Measurements from ENCODE around the gene CAPZA2. TPM values are rescaled to one million over a fixed set of nuclear protein-coding genes. Genes with fewer than 3 reads are reported as not detected.
"Not testable (repeated sequence)": the region's sequence is repeated elsewhere in the genome, so short reads cannot be mapped to it uniquely, and the experiment has no call there.

The CAPZA2 gene
- polyA plus RNA-seq, 2 of the 4 experiments (the other 2 are of a cell fraction) = 151 to 213 TPM

DNA sequence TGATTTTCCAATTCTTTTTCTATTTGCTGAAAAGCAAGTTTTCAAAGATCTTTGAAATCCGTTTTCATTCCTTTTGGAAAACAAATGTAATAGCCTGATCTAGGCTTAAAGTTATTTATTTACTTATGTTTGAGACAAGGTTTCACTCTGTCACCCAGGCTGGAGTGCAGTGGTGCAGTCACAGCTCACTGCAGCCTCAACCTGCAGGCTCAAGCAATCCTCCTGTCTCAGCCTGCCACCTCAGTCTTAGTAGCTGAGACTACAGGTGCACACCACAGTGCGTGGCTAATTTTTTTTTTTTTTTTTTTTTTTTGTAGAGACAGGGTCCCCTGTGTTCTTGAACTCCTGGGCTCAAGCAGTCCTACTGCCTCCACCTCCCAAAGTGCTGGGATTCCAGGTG lies 95.5 kb downstream of the CAPZA2 start:
- no peak overlapping the region for H3K4me2 ChIP-seq
- 61% methylated on average over 2 of the region's 2 CpGs for WGBS (ENCODE audit: missing lambda C conversion rate)
- H3K4me3 ChIP-seq = no peak overlapping the region
- TF ChIP-seq CHD4 (IDR thresholded peaks at IDR 0.05; ENCODE audit: borderline replicate concordance) (no peak), JUNB (IDR thresholded peaks at IDR 0.05) (no peak), CHD2 (IDR thresholded peaks at IDR 0.05; ENCODE audit: low read length, partially characterized antibody) (no peak), SMC3 (IDR thresholded peaks at IDR 0.05) (no peak), MAZ (IDR thresholded peaks at IDR 0.05; ENCODE audit: borderline replicate concordance, low read depth, low read length) (no peak), HOXB13 (CRISPR knock-in tag; IDR thresholded peaks at IDR 0.05; ENCODE audit: low read depth) (no peak), FOSB (CRISPR knock-in tag; IDR thresholded peaks at IDR 0.05) (no peak), POLR2AphosphoS2 (conservative IDR thresholded peaks at IDR 0.05; ENCODE audit: low read length) (no peak), ESRRA (IDR thresholded peaks at IDR 0.05; ENCODE audit: borderline replicate concordance, low read length) (no peak), FOXS1 (CRISPR knock-in tag; IDR thresholded peaks at IDR 0.05) (no peak), ZNF302 (CRISPR knock-in tag; IDR thresholded peaks at IDR 0.05) (no peak), HOXA7 (CRISPR knock-in tag; IDR thresholded peaks at IDR 0.05) (no peak)
- TF ChIP-seq, protein P1, sequence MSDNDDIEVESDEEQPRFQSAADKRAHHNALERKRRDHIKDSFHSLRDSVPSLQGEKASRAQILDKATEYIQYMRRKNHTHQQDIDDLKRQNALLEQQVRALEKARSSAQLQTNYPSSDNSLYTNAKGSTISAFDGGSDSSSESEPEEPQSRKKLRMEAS (IDR thresholded peaks at IDR 0.05) = no peak
- TF ChIP-seq, protein P2, sequence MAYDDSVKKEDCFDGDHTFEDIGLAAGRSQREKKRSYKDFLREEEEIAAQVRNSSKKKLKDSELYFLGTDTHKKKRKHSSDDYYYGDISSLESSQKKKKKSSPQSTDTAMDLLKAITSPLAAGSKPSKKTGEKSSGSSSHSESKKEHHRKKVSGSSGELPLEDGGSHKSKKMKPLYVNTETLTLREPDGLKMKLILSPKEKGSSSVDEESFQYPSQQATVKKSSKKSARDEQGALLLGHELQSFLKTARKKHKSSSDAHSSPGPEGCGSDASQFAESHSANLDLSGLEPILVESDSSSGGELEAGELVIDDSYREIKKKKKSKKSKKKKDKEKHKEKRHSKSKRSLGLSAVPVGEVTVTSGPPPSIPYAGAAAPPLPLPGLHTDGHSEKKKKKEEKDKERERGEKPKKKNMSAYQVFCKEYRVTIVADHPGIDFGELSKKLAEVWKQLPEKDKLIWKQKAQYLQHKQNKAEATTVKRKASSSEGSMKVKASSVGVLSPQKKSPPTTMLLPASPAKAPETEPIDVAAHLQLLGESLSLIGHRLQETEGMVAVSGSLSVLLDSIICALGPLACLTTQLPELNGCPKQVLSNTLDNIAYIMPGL (CRISPR knock-in tag; IDR thresholded peaks at IDR 0.05; ENCODE audit: borderline replicate concordance) = no peak
- TF ChIP-seq, protein P3, sequence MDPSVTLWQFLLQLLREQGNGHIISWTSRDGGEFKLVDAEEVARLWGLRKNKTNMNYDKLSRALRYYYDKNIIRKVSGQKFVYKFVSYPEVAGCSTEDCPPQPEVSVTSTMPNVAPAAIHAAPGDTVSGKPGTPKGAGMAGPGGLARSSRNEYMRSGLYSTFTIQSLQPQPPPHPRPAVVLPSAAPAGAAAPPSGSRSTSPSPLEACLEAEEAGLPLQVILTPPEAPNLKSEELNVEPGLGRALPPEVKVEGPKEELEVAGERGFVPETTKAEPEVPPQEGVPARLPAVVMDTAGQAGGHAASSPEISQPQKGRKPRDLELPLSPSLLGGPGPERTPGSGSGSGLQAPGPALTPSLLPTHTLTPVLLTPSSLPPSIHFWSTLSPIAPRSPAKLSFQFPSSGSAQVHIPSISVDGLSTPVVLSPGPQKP (IDR thresholded peaks at IDR 0.05; ENCODE audit: low read depth, low read length) = no peak
- TF ChIP-seq, protein P4, sequence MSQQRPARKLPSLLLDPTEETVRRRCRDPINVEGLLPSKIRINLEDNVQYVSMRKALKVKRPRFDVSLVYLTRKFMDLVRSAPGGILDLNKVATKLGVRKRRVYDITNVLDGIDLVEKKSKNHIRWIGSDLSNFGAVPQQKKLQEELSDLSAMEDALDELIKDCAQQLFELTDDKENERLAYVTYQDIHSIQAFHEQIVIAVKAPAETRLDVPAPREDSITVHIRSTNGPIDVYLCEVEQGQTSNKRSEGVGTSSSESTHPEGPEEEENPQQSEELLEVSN (IDR thresholded peaks at IDR 0.05; ENCODE audit: borderline replicate concordance, low read depth) = no peak
- FAIRE-seq (no peak), ATAC-seq (no peak), DNase-seq (ENCODE audit: low read depth in 1 of 2, low spot score in 1 of 2) (no peak)
- no peaks in the 10 kb centered on the region for H3K9me3 ChIP-seq
- ChIA-PET POLR2A (interaction anchor here (0.6 kb wide), 1 partner anchor 149 kb away, joined by 4 read pairs; no protein-coding TSS in a partner anchor), CTCF (interaction anchor here (1.1 kb wide), 1 partner anchor 15 kb away, joined by 3 read pairs; no protein-coding TSS in a partner anchor)
- H3K4me1 ChIP-seq = peaks cover 16% of the 10 kb centered on the region
- no peak overlapping the region for H3K27ac ChIP-seq

DNA sequence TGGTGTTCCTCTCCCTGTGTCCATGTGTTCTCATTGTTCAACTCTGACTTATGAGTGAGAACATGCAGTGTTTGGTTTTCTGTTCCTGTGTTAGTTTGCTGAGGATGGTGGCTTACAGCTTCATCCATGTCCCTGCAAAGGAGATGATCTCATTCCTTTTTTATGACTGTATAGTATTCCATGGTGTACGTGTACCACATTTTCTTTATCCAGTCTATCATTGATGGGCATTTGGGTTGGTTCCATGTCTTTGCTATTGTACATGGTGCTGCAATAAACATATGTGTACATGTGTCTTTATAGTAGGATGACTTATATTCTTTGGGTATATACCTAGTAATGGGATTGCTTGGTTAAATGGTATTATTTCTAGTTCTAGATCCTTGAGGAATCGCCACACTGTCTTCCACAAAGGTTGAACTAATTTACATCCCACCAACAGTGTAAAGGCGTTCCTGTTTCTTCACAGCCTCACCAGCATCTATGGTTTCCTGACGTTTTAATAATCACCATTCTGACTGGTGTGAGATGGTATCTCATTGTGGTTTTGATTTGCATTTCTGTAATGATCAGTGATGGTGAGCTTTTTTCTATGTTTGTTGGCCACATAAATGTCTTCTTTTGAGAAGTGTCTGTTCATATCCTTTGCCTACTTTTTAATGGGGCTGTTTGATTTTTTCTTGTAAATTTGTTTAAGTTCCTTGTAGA lies 99.7 kb downstream of the CAPZA2 start:
- H3K9me3 ChIP-seq; POLR2A ChIA-PET; H3K4me1 ChIP-seq; ATAC-seq; DNase-seq (ENCODE audit: low read depth in 1 of 2, low spot score in 1 of 2); H3K27ac ChIP-seq; FAIRE-seq; H3K4me2 ChIP-seq; H3K4me3 ChIP-seq: not testable (repeated sequence)
- 88% methylated on average over 4 of the region's 4 CpGs for WGBS (ENCODE audit: missing lambda C conversion rate)
- CTCF ChIA-PET = interaction anchor here (0.8 to 1.2 kb wide), 2 partner anchors 18 to 26 kb away, joined by 3 to 4 read pairs; no protein-coding TSS in a partner anchor

DNA sequence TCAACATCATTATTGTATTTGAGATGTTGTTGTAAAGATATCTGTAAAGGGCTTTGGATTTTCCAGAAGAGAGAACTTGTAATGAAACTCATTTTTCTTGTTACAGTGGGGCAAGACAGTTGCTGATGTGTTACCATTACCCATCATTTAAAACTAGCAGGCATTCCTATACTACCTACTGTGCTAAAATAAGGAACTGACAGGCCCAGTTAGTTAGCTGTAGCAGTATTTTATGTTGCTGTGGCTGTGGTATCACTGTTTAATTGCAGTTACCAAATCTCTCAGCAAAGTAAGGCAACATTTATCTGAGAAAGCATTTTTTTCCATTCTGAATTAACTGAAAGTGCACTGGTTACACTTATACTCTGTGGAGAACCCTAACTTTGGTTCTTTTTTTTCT lies 100.8 kb downstream of the CAPZA2 start:
- H3K4me2 ChIP-seq = no peak overlapping the region
- ChIA-PET POLR2A (no interaction called here), CTCF (interaction anchor here (0.8 kb wide), 1 partner anchor 17 kb away, joined by 3 read pairs; no protein-coding TSS in a partner anchor)
- H3K4me3 ChIP-seq = no peak overlapping the region
- FAIRE-seq (no peak), ATAC-seq (no peak), DNase-seq (ENCODE audit: low read depth in 1 of 2, low spot score in 1 of 2) (no peak)
- H3K27ac ChIP-seq = no peak overlapping the region
- no peak for TF ChIP-seq ZFP36 (IDR thresholded peaks at IDR 0.05; ENCODE audit: borderline replicate concordance, partially characterized antibody)
- no peak for TF ChIP-seq MYC (IDR thresholded peaks at IDR 0.05; ENCODE audit: borderline replicate concordance, low read length)
- TF ChIP-seq RAD21 (conservative IDR thresholded peaks at IDR 0.05 in 1 of 2, IDR thresholded peaks at IDR 0.05 in 1 of 2) = no peak
- no peak for TF ChIP-seq EHMT2 (IDR thresholded peaks at IDR 0.05; ENCODE audit: low read depth)
- no peak for TF ChIP-seq SMC3 (IDR thresholded peaks at IDR 0.05)
- TF ChIP-seq, protein P5, sequence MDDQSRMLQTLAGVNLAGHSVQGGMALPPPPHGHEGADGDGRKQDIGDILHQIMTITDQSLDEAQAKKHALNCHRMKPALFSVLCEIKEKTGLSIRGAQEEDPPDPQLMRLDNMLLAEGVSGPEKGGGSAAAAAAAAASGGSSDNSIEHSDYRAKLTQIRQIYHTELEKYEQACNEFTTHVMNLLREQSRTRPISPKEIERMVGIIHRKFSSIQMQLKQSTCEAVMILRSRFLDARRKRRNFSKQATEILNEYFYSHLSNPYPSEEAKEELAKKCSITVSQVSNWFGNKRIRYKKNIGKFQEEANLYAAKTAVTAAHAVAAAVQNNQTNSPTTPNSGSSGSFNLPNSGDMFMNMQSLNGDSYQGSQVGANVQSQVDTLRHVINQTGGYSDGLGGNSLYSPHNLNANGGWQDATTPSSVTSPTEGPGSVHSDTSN (IDR thresholded peaks at IDR 0.05) = no peak
- TF ChIP-seq ZNF302 (CRISPR knock-in tag; IDR thresholded peaks at IDR 0.05) = no peak
- TF ChIP-seq, protein P6, sequence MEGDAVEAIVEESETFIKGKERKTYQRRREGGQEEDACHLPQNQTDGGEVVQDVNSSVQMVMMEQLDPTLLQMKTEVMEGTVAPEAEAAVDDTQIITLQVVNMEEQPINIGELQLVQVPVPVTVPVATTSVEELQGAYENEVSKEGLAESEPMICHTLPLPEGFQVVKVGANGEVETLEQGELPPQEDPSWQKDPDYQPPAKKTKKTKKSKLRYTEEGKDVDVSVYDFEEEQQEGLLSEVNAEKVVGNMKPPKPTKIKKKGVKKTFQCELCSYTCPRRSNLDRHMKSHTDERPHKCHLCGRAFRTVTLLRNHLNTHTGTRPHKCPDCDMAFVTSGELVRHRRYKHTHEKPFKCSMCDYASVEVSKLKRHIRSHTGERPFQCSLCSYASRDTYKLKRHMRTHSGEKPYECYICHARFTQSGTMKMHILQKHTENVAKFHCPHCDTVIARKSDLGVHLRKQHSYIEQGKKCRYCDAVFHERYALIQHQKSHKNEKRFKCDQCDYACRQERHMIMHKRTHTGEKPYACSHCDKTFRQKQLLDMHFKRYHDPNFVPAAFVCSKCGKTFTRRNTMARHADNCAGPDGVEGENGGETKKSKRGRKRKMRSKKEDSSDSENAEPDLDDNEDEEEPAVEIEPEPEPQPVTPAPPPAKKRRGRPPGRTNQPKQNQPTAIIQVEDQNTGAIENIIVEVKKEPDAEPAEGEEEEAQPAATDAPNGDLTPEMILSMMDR (IDR thresholded peaks at IDR 0.05) = no peak
- no peak for TF ChIP-seq FOSB (CRISPR knock-in tag; IDR thresholded peaks at IDR 0.05)
- TF ChIP-seq CHD4 (IDR thresholded peaks at IDR 0.05; ENCODE audit: borderline replicate concordance) = no peak
- no peak for TF ChIP-seq EP300 (IDR thresholded peaks at IDR 0.05)
- TF ChIP-seq RARB (CRISPR knock-in tag; IDR thresholded peaks at IDR 0.05) = no peak
- TF ChIP-seq, protein P7, sequence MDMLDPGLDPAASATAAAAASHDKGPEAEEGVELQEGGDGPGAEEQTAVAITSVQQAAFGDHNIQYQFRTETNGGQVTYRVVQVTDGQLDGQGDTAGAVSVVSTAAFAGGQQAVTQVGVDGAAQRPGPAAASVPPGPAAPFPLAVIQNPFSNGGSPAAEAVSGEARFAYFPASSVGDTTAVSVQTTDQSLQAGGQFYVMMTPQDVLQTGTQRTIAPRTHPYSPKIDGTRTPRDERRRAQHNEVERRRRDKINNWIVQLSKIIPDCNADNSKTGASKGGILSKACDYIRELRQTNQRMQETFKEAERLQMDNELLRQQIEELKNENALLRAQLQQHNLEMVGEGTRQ (IDR thresholded peaks at IDR 0.05) = no peak
- no peaks in the 10 kb centered on the region for H3K9me3 ChIP-seq
- no peaks in the 10 kb centered on the region for H3K4me1 ChIP-seq

All from A549 (cell line).